ENCODE results near the gene CCDC9.

DNA sequence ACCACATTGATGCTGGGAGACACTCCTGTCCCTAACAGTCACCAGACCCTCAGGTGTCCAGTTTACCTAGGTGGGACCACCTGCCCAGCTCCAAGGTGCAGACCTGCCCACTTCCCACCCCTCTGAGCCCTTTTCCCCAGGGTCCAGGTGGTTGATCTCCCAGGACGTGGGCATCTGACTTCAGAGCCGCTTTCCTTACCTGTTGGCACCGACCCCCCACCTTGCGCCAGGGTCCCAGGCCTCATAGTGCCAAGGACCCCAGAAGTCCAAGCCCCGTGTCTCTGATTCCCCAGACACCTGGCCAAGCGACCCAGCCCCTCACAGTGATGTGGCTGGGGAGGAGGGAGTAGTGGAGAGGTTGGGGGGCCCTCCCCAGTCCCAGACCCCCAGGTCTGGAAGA lies 15.8 kb upstream of the CCDC9 start:
- TF ChIP-seq CTCF (conservative IDR thresholded peaks at IDR 0.05 in 1 of 2, IDR thresholded peaks at IDR 0.05 in 1 of 2; ENCODE audit: extremely low read depth in 1 of 2, insufficient read depth in 1 of 2, low read depth in 1 of 2, low read length in 2 of 2): no peak
- TF ChIP-seq EZH2 (IDR thresholded peaks at IDR 0.05; ENCODE audit: borderline replicate concordance, low read length): no peak

Data from mammary epithelial cell (primary cell).